ENCODE results near the gene CCDC70.
"Not testable (repeated sequence)": the region's sequence is repeated elsewhere in the genome, so short reads cannot be mapped to it uniquely, and the experiment has no call there.

CCDC70 gene

GRCh38 chr13:51861723-51862300 lies at the start of gene CCDC70:
CCDC70 (plus strand) TSS chr13:51861969; CDS start chr13:51865412, 3,443 bp downstream.
- DNase-seq, result no peak

- DNase-seq, result no peak
Observed at GRCh38 chr13:51814071-51814470, 47.7 kb upstream of the CCDC70 start.

- peak; percentile 85 for DNase-seq
Observed at GRCh38 chr13:51814825-51815650, 46.7 kb upstream of the CCDC70 start.

GRCh38 chr13:51815848-51816247 lies 45.9 kb upstream of the CCDC70 start:
- no peak for DNase-seq

- no peak for DNase-seq
Observed at GRCh38 chr13:51816604-51817249, 45.0 kb upstream of the CCDC70 start.

GRCh38 chr13:51817717-51818116 lies 44.1 kb upstream of the CCDC70 start:
- DNase-seq, result no peak

GRCh38 chr13:51818276-51818675 lies 43.5 kb upstream of the CCDC70 start:
- DNase-seq, result no peak

GRCh38 chr13:51818781-51819511 lies 42.8 kb upstream of the CCDC70 start:
- no peak for DNase-seq

GRCh38 chr13:51819544-51819943 lies 42.2 kb upstream of the CCDC70 start:
- DNase-seq, result no peak

GRCh38 chr13:51820016-51820597 lies 41.7 kb upstream of the CCDC70 start:
- DNase-seq, result no peak

- DNase-seq, result peak; percentile 88
Observed at GRCh38 chr13:51821606-51822005, 40.2 kb upstream of the CCDC70 start.

- DNase-seq, result peak; percentile 94
Observed at GRCh38 chr13:51822106-51822815, 39.5 kb upstream of the CCDC70 start.

GRCh38 chr13:51823359-51823758 lies 38.4 kb upstream of the CCDC70 start:
- DNase-seq, result no peak

GRCh38 chr13:51823863-51824262 lies 37.9 kb upstream of the CCDC70 start:
- peak; percentile 68 for DNase-seq

- DNase-seq, result not testable (repeated sequence)
Observed at GRCh38 chr13:51824712-51825111, 37.1 kb upstream of the CCDC70 start.

GRCh38 chr13:51825165-51825592 lies 36.6 kb upstream of the CCDC70 start:
- DNase-seq, result no peak

GRCh38 chr13:51825681-51826254 lies 36.0 kb upstream of the CCDC70 start:
- no peak for DNase-seq

GRCh38 chr13:51826606-51827005 lies 35.2 kb upstream of the CCDC70 start:
- peak; percentile 62 for DNase-seq

GRCh38 chr13:51827254-51827653 lies 34.5 kb upstream of the CCDC70 start:
- DNase-seq, result peak; percentile 40

- no peak for DNase-seq
Observed at GRCh38 chr13:51828730-51829567, 32.8 kb upstream of the CCDC70 start.

- peak; percentile 95 for DNase-seq
Observed at GRCh38 chr13:51829568-51829899, 32.2 kb upstream of the CCDC70 start.

Data from NCI-H2171 treated with DMSO at 0.1 percent for 48 hours (cell line).